HepG2 (cell line): ENCODE measurements around the gene KLC4. TPM values are rescaled to one million over a fixed set of nuclear protein-coding genes. Genes with fewer than 3 reads are reported as not detected.

ENCODE experiments used
- CBFB ChIP-seq: sonication (generic); formaldehyde crosslinking; IDR thresholded peaks from 2 replicates; pipeline ENCODE4 v1.4.0; 2020; ENCODE audit warnings: missing genetic modification reagents
- EED ChIP-seq: sonication (generic); formaldehyde crosslinking; IDR thresholded peaks from 2 replicates; pipeline ENCODE4 v1.5.0; 2020; ENCODE audit warnings: mild to moderate bottlenecking, missing genetic modification reagents
- FOXP1 ChIP-seq, 2 experiments: fragments of 450-650 bp in 1 of 2; IDR thresholded peaks; 2 replicates each; pipeline ENCODE4 v1.6.1; 2017 to 2018; ENCODE audit warnings: antibody characterized with exemption in 1 of 2
- GTF2F1 ChIP-seq: fragments of 150-350 bp; IDR thresholded peaks from 2 replicates; pipeline ENCODE4 v1.6.1; 2014; ENCODE audit warnings: low read length
- HCFC1 ChIP-seq: fragments of 150-350 bp; IDR thresholded peaks from 2 replicates; pipeline ENCODE4 v1.6.1; 2014; ENCODE audit warnings: low read depth, low read length
- IRF2 ChIP-seq: IDR thresholded peaks from 2 replicates; pipeline ENCODE4 v1.6.1; 2018; ENCODE audit warnings: missing genetic modification reagents, missing compliant biosample characterization
- MYNN ChIP-seq: sonication (generic); formaldehyde crosslinking; IDR thresholded peaks from 2 replicates; pipeline ENCODE4 v1.4.0; 2020; ENCODE audit warnings: mild to moderate bottlenecking, low read depth, missing genetic modification reagents
- NPAS2 ChIP-seq: sonication (generic); formaldehyde crosslinking; IDR thresholded peaks from 2 replicates; pipeline ENCODE4 v1.8.0; 2022; ENCODE audit warnings: mild to moderate bottlenecking, missing genetic modification reagents, borderline replicate concordance
- NR2C2 ChIP-seq: sonication (generic); formaldehyde crosslinking; IDR thresholded peaks from 2 replicates; pipeline ENCODE4 v1.4.0; 2020; ENCODE audit warnings: missing genetic modification reagents, mild to moderate bottlenecking, moderate library complexity, borderline replicate concordance
- NR2F6 ChIP-seq, 2 experiments: IDR thresholded peaks; 2 replicates each; pipeline ENCODE4 v1.6.1; 2016; ENCODE audit warnings: antibody characterized with exemption in 1 of 2, mild to moderate bottlenecking in 1 of 2
- RFXANK ChIP-seq: IDR thresholded peaks from 2 replicates; pipeline ENCODE4 v1.6.1; 2016
- RNF2 ChIP-seq: fragments of 450-650 bp; conservative IDR thresholded peaks from 2 replicates; pipeline ENCODE4 v1.6.1; 2016; ENCODE audit warnings: low read depth
- SIN3A ChIP-seq: IDR thresholded peaks from 2 replicates; pipeline ENCODE4 v1.6.1; 2011; ENCODE audit warnings: low read depth, mild to moderate bottlenecking, control low read depth, low read length, borderline replicate concordance
- TCF7L2 ChIP-seq: IDR thresholded peaks from 2 replicates; pipeline ENCODE4 v1.6.1; 2011; ENCODE audit warnings: mild to moderate bottlenecking, low read depth, low read length, moderate library complexity
- ZBTB20 ChIP-seq: sonication (generic); formaldehyde crosslinking; IDR thresholded peaks from 2 replicates; pipeline ENCODE4 v1.8.1; 2023; ENCODE audit warnings: missing genetic modification reagents, low read depth, mild to moderate bottlenecking, borderline replicate concordance
- ZNF33A ChIP-seq: sonication (generic); formaldehyde crosslinking; IDR thresholded peaks from 2 replicates; pipeline ENCODE4 v1.5.1; 2020; ENCODE audit warnings: missing genetic modification reagents, mild to moderate bottlenecking, moderate library complexity, borderline replicate concordance
- ZNF354B ChIP-seq: sonication (generic); formaldehyde crosslinking; IDR thresholded peaks from 2 replicates; pipeline ENCODE4 v1.8.0; 2022; ENCODE audit warnings: mild to moderate bottlenecking, missing genetic modification reagents
- ZNF552 ChIP-seq: sonication (generic); formaldehyde crosslinking; IDR thresholded peaks from 2 replicates; pipeline ENCODE4 v1.9.0; 2022; ENCODE audit warnings: missing genetic modification reagents, mild to moderate bottlenecking, borderline replicate concordance
- ZNF598 ChIP-seq: sonication (generic); formaldehyde crosslinking; IDR thresholded peaks from 2 replicates; pipeline ENCODE4 v1.5.1; 2020; ENCODE audit warnings: mild to moderate bottlenecking, missing genetic modification reagents, borderline replicate concordance
- ZNF674 ChIP-seq: sonication (generic); formaldehyde crosslinking; IDR thresholded peaks from 2 replicates; pipeline ENCODE4 v1.5.0; 2020; ENCODE audit warnings: low read depth, mild to moderate bottlenecking, missing genetic modification reagents
- ZNF790 ChIP-seq: sonication (generic); formaldehyde crosslinking; IDR thresholded peaks from 2 replicates; pipeline ENCODE4 v1.8.0; 2022; ENCODE audit warnings: missing genetic modification reagents, mild to moderate bottlenecking, borderline replicate concordance
- polyA plus RNA-seq, 8 experiments: library from polyadenylated mRNA; depleted of rRNA in 3 of 8; stranded (reverse) in 7 of 8; unstranded in 1 of 8; fragments of >200 nt; fragmentation: Illumina TruSeq in 4 of 8; extraction: Trizol in 4 of 8; gene quantifications; 2 replicates each; pipeline versions ENCODE4 v1.2.1 to v1.2.3, GENCODE V29; 2011 to 2016; ENCODE audit warnings: low read depth in 4 of 8, missing spikeins in 1 of 8, mixed read lengths in 1 of 8; ENCODE audit not compliant: insufficient read depth in 1 of 8
- total RNA-seq, 5 experiments: library from RNA; depleted of rRNA; stranded (reverse); fragments of >200 nt; fragmentation: Illumina TruSeq; extraction: Trizol; gene quantifications; 2 replicates each; pipeline ENCODE4 v1.2.3, GENCODE V29; 2016; ENCODE audit warnings: low read depth in 1 of 5
- TF ChIP-seq, protein P1 (sequence below): sonication (generic); formaldehyde crosslinking; IDR thresholded peaks from 2 replicates; pipeline ENCODE4 v1.4.0; 2020; ENCODE audit warnings: missing genetic modification reagents
- TF ChIP-seq, protein P2 (sequence below): sonication (generic); formaldehyde crosslinking; IDR thresholded peaks from 2 replicates; pipeline ENCODE4 v1.5.0; 2020; ENCODE audit warnings: mild to moderate bottlenecking, missing genetic modification reagents
- TF ChIP-seq, protein P3 (sequence below): sonication (generic); formaldehyde crosslinking; IDR thresholded peaks from 2 replicates; pipeline ENCODE4 v1.5.0; 2020; ENCODE audit warnings: missing genetic modification reagents

The KLC4 gene
- total and polyA plus RNA-seq, 2 of the 13 experiments (the other 11 are each of a cell fraction or from before 2014, with no cell fraction given): 45.4 to 70.4 TPM

DNA sequence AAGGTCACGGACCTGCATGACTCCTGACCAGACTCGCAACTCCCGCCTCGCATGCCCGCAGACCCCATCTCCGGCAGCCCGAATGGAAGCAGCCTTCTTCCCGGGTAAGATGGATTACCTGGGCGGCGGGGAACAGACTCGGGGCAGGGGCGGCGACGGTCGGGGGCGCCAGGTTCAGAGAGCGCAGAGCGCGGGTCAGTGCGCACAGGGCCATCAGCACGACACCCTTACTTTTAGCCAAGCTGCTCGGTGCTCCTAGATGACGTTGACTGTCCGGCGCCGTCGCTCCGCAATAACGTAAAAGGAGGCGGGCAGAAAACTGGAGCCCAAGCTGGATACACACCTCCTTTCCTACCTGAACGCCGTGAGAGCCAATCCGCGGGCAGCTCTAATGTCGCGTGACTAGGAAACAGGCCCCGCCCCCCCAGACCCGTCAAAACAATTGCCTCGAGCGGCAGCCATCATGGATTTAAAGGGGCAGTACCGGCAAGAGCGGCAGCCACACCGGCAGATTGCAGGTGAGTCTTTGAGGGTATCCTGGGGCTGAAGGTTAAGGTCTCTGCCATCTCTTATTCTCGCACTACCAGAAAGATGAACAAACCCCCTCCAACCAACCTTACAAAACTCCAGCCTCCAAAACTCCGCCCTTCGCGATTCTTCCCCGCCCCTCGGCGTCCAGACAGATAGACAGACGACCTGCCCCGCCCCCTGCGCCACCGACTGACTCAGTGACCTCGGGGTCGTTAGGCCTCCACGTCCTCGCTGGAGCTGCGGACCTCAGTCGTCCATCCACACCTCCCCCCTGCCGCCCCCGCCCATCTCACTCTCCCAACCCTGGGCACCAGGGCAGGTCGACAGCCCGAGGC is at the start of gene KLC4, which contains the start of gene MRPL2 (continued):
- no peak; the same call in 1 of the 2 replicates for TF ChIP-seq ZBTB20
- TF ChIP-seq NR2F6 (IDR thresholded peaks at IDR 0.05): peak; percentile 76
- TF ChIP-seq NR2F6 (CRISPR knock-in tag; IDR thresholded peaks at IDR 0.05): peak; percentile 94
- TF ChIP-seq ZNF598: peak; percentile 77
- TF ChIP-seq, protein P1, sequence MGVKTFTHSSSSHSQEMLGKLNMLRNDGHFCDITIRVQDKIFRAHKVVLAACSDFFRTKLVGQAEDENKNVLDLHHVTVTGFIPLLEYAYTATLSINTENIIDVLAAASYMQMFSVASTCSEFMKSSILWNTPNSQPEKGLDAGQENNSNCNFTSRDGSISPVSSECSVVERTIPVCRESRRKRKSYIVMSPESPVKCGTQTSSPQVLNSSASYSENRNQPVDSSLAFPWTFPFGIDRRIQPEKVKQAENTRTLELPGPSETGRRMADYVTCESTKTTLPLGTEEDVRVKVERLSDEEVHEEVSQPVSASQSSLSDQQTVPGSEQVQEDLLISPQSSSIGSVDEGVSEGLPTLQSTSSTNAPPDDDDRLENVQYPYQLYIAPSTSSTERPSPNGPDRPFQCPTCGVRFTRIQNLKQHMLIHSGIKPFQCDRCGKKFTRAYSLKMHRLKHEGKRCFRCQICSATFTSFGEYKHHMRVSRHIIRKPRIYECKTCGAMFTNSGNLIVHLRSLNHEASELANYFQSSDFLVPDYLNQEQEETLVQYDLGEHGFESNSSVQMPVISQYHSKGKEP (CRISPR knock-in tag): no peak
- TF ChIP-seq ZNF674 (CRISPR knock-in tag): no peak
- TF ChIP-seq, protein P2, sequence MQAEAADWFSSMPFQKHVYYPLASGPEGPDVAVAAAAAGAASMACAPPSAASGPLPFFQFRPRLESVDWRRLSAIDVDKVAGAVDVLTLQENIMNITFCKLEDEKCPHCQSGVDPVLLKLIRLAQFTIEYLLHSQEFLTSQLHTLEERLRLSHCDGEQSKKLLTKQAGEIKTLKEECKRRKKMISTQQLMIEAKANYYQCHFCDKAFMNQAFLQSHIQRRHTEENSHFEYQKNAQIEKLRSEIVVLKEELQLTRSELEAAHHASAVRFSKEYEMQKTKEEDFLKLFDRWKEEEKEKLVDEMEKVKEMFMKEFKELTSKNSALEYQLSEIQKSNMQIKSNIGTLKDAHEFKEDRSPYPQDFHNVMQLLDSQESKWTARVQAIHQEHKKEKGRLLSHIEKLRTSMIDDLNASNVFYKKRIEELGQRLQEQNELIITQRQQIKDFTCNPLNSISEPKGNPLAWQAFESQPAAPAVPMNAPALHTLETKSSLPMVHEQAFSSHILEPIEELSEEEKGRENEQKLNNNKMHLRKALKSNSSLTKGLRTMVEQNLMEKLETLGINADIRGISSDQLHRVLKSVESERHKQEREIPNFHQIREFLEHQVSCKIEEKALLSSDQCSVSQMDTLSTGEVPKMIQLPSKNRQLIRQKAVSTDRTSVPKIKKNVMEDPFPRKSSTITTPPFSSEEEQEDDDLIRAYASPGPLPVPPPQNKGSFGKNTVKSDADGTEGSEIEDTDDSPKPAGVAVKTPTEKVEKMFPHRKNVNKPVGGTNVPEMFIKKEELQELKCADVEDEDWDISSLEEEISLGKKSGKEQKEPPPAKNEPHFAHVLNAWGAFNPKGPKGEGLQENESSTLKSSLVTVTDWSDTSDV (CRISPR knock-in tag): peak; percentile 92
- TF ChIP-seq RNF2: no peak
- peak; percentile 41 for TF ChIP-seq IRF2
- TF ChIP-seq MYNN: no peak
- no peak for TF ChIP-seq FOXP1 (IDR thresholded peaks at IDR 0.05)
- peak; percentile 38; the same call in 1 of the 2 replicates for TF ChIP-seq FOXP1 (CRISPR knock-in tag; IDR thresholded peaks at IDR 0.05)
- peak; percentile 49; the same call in 1 of the 2 replicates for TF ChIP-seq ZNF33A
- no peak for TF ChIP-seq TCF7L2
- TF ChIP-seq ZNF354B: no peak
- TF ChIP-seq NPAS2 (CRISPR knock-in tag): no peak
- TF ChIP-seq ZNF790 (CRISPR knock-in tag): 0 out of 2 replicates have a peak, but pooled peaks have one; percentile 4
- peak; percentile 66 for TF ChIP-seq SIN3A
- TF ChIP-seq EED: no peak; the same call in 1 of the 2 replicates
- TF ChIP-seq, protein P3, sequence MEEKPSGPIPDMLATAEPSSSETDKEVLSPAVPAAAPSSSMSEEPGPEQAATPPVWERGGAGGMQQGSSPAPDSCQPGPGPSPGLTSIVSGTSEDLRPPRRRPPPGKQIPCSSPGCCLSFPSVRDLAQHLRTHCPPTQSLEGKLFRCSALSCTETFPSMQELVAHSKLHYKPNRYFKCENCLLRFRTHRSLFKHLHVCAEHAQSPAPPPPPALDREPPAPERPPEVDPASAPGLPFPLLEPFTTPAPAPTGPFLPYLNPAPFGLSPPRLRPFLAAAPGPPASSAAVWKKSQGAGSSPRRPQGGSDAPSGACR (CRISPR knock-in tag): no peak
- TF ChIP-seq ZNF552 (CRISPR knock-in tag): no peak
- peak; percentile 61 for TF ChIP-seq NR2C2 (CRISPR knock-in tag)
- TF ChIP-seq GTF2F1: no peak
- TF ChIP-seq HCFC1: peak; percentile 80
- TF ChIP-seq RFXANK (CRISPR knock-in tag): 0 out of 2 replicates have a peak, but pooled peaks have one; percentile 41
- 0 out of 2 replicates have a peak, but pooled peaks have one; percentile 46 for TF ChIP-seq CBFB (CRISPR knock-in tag)
